ENCODE data around the gene TM9SF3.
"Not testable (repeated sequence)": the region's sequence is repeated elsewhere in the genome, so short reads cannot be mapped to it uniquely, and the experiment has no call there.

GRCh38 chr10:96545558-96545957 is 41.3 kb downstream of the TM9SF3 start:
- TF ChIP-seq CTCF (conservative IDR thresholded peaks at IDR 0.05; ENCODE audit: low read depth, low read length); FOS (IDR thresholded peaks at IDR 0.05; ENCODE audit: low read depth, low read length); CEBPB (IDR thresholded peaks at IDR 0.05; ENCODE audit: low read depth, low read length); RAD21 (IDR thresholded peaks at IDR 0.05; ENCODE audit: low read length); USF2 (IDR thresholded peaks at IDR 0.05; ENCODE audit: low read depth, low read length); NFE2L2 (IDR thresholded peaks at IDR 0.05; ENCODE audit: low read depth, low read length): not testable (repeated sequence)
